ENCODE data around the gene TET1. TPM values are rescaled to one million over a fixed set of nuclear protein-coding genes. Genes with fewer than 3 reads are reported as not detected.

Gene TET1
- polyA plus RNA-seq, 2 of the 4 experiments (the other 2 are of a cell fraction), result 0.45 to 1.8 TPM

DNA sequence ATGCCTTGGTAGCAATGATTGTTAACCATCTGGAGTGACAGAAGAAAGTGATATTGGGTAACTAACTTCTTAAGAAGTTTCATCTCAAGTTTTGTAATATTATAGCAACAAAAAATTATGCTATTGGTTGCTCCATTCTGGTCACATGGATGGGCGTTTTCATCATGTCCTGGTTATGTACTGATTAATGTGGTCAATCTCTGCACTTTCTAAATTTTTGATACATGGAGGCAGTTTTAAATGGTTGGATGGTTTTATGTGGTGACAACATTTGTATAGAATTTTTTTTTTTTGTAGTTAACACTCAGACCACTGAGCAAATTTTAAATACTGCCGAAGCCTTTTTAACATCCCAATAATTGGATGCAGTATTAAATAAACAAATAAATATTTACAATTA, 105.7 kb downstream of the TET1 start (continued):
- TF ChIP-seq, protein P1, sequence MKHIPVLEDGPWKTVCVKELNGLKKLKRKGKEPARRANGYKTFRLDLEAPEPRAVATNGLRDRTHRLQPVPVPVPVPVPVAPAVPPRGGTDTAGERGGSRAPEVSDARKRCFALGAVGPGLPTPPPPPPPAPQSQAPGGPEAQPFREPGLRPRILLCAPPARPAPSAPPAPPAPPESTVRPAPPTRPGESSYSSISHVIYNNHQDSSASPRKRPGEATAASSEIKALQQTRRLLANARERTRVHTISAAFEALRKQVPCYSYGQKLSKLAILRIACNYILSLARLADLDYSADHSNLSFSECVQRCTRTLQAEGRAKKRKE (CRISPR knock-in tag; IDR thresholded peaks at IDR 0.05; ENCODE audit: low read depth), result no peak
- TF ChIP-seq KDM1A (IDR thresholded peaks at IDR 0.05; ENCODE audit: low read depth) (no peak), RARB (CRISPR knock-in tag; IDR thresholded peaks at IDR 0.05) (no peak), FOXS1 (CRISPR knock-in tag; IDR thresholded peaks at IDR 0.05) (no peak), RCOR1 (IDR thresholded peaks at IDR 0.05; ENCODE audit: low read depth, low read length) (no peak)

DNA sequence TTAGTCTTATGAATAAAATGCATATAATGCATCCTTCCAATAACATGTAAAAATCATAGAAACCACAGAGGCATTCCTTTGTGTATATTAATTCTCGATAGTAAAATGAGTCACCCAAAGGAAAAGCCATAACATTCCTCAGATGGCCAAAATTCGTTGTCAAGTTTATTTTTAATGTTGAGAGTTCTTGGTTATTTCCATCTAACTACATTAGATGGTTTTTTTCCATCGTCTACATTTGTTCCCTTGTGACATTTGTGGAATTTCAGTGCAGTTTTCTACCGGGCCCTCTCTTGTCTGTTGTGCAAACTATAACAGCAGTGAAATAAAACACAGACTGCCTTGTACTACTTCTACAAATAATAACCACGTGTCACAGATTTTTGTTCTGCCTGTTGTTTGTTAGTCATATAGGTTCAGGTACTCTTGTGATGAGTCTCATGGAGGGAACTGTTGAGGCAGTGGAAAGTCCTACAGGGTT, 106.2 kb downstream of the TET1 start:
- 46% methylated on average over 5 of the region's 5 CpGs for WGBS (ENCODE audit: missing lambda C conversion rate)
- H3K4me2 ChIP-seq, result 0 out of 3 replicates have a peak overlapping the region, but pooled peaks have one; percentile 6
- peaks cover 7% of the 10 kb centered on the region; the same call in 2 of the 3 replicates for H3K4me1 ChIP-seq
- H3K4me3 ChIP-seq, result no peak overlapping the region
- ATAC-seq, result no peak
- FAIRE-seq, result peak; percentile 32
- H3K27ac ChIP-seq, result no peak overlapping the region
- ChIA-PET CTCF (no interaction called here), POLR2A (no interaction called here)
- TF ChIP-seq HOXA7 (CRISPR knock-in tag; IDR thresholded peaks at IDR 0.05), result no peak
- no peak for TF ChIP-seq TP53 (CRISPR knock-in tag; IDR thresholded peaks at IDR 0.05)
- TF ChIP-seq ESRRA (IDR thresholded peaks at IDR 0.05; ENCODE audit: borderline replicate concordance, low read length), result no peak
- no peak for TF ChIP-seq FOXS1 (CRISPR knock-in tag; IDR thresholded peaks at IDR 0.05)
- TF ChIP-seq HOXB5 (CRISPR knock-in tag; IDR thresholded peaks at IDR 0.05), result no peak
- no peak for TF ChIP-seq GATA3 (IDR thresholded peaks at IDR 0.05; ENCODE audit: borderline replicate concordance)
- TF ChIP-seq JUNB (IDR thresholded peaks at IDR 0.05), result no peak
- no peak for TF ChIP-seq KDM5A (IDR thresholded peaks at IDR 0.05)
- no peaks in the 10 kb centered on the region for H3K9me3 ChIP-seq
- DNase-seq (ENCODE audit: low read depth in 1 of 2, low spot score in 1 of 2), result no peak

DNA sequence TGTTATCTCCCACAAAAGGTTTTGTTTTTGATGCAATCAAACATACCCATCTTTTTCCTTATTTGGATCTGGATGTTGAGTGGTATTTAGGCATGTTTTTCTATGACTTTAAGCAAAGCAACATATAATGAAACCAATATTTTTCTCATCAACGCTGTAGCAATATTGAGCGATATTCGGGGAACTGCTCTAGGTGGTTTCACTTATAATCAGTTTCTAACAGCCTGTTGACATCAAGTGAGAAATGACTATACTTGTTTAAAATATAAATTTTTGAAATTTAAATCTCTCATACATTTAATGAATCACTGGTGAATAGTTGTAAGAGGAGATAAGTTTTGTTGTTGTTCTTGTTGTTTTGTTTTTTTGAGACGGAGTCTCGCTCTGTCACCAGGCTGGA, 108.1 kb downstream of the TET1 start:
- Histone ChIP-seq H3K4me2 (no peak overlapping the region), H3K9me3 (no peaks in the 10 kb centered on the region), H3K27ac (no peak overlapping the region), H3K4me3 (no peak overlapping the region), H3K4me1 (peaks cover 7% of the 10 kb centered on the region; the same call in 2 of the 3 replicates)
- ChIA-PET POLR2A (no interaction called here), CTCF (no interaction called here)
- ATAC-seq (no peak), DNase-seq (ENCODE audit: low read depth in 1 of 2, low spot score in 1 of 2) (no peak), FAIRE-seq (peak; percentile 61)
- WGBS (ENCODE audit: missing lambda C conversion rate), result 90% methylated on average over 5 of the region's 5 CpGs
- no peak for TF ChIP-seq FOXS1 (CRISPR knock-in tag; IDR thresholded peaks at IDR 0.05)
- TF ChIP-seq ZC3H11A (IDR thresholded peaks at IDR 0.05), result no peak
- TF ChIP-seq FOSB (CRISPR knock-in tag; IDR thresholded peaks at IDR 0.05), result no peak
- TF ChIP-seq ZNF302 (CRISPR knock-in tag; IDR thresholded peaks at IDR 0.05), result no peak

DNA sequence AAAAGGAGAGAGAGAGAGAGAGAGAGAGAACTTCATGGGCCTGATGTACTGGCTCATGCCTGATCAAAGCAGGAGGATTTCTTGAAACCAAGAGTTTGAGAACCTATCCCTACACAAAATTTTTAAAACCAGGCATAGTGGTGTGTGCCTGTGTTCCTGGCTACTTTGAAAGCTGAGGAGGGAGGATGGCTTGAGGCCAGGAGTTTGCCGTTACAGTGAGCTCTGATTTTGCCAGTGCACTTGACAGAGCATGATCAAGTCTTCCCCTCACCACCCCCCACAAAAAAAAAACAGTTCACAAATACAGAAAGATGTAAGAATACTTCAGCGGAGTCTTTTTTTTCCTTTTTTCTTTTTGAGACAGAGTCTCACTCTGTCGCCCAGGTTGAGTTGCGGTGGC, 108.8 kb downstream of the TET1 start:
- ChIA-PET POLR2A (no interaction called here), CTCF (interaction anchor here (0.6 kb wide), 1 partner anchor 1780 kb away, joined by 3 read pairs; no protein-coding TSS in a partner anchor)
- H3K4me1 ChIP-seq, result peaks cover 7% of the 10 kb centered on the region; the same call in 2 of the 3 replicates
- H3K4me3 ChIP-seq, result no peak overlapping the region
- H3K4me2 ChIP-seq, result no peak overlapping the region
- DNase-seq (ENCODE audit: low read depth in 1 of 2, low spot score in 1 of 2) (no peak), FAIRE-seq (no peak), ATAC-seq (no peak)
- WGBS (ENCODE audit: missing lambda C conversion rate), result 94% methylated on average over 4 of the region's 4 CpGs
- no peak overlapping the region for H3K27ac ChIP-seq
- H3K9me3 ChIP-seq, result no peaks in the 10 kb centered on the region
- no peak for TF ChIP-seq SMC3 (IDR thresholded peaks at IDR 0.05)
- TF ChIP-seq ZFP36 (IDR thresholded peaks at IDR 0.05; ENCODE audit: borderline replicate concordance, partially characterized antibody), result no peak
- TF ChIP-seq, protein P2, sequence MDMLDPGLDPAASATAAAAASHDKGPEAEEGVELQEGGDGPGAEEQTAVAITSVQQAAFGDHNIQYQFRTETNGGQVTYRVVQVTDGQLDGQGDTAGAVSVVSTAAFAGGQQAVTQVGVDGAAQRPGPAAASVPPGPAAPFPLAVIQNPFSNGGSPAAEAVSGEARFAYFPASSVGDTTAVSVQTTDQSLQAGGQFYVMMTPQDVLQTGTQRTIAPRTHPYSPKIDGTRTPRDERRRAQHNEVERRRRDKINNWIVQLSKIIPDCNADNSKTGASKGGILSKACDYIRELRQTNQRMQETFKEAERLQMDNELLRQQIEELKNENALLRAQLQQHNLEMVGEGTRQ (IDR thresholded peaks at IDR 0.05), result no peak
- TF ChIP-seq TFCP2L1 (CRISPR knock-in tag; IDR thresholded peaks at IDR 0.05), result no peak
- TF ChIP-seq RCOR1 (IDR thresholded peaks at IDR 0.05; ENCODE audit: low read depth, low read length), result no peak
- no peak for TF ChIP-seq RAD21 (conservative IDR thresholded peaks at IDR 0.05 in 1 of 2, IDR thresholded peaks at IDR 0.05 in 1 of 2)
- TF ChIP-seq RFX5 (IDR thresholded peaks at IDR 0.05), result no peak
- no peak for TF ChIP-seq PHF8 (IDR thresholded peaks at IDR 0.05; ENCODE audit: borderline replicate concordance, low read depth)
- TF ChIP-seq, protein P3, sequence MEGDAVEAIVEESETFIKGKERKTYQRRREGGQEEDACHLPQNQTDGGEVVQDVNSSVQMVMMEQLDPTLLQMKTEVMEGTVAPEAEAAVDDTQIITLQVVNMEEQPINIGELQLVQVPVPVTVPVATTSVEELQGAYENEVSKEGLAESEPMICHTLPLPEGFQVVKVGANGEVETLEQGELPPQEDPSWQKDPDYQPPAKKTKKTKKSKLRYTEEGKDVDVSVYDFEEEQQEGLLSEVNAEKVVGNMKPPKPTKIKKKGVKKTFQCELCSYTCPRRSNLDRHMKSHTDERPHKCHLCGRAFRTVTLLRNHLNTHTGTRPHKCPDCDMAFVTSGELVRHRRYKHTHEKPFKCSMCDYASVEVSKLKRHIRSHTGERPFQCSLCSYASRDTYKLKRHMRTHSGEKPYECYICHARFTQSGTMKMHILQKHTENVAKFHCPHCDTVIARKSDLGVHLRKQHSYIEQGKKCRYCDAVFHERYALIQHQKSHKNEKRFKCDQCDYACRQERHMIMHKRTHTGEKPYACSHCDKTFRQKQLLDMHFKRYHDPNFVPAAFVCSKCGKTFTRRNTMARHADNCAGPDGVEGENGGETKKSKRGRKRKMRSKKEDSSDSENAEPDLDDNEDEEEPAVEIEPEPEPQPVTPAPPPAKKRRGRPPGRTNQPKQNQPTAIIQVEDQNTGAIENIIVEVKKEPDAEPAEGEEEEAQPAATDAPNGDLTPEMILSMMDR (IDR thresholded peaks at IDR 0.05), result no peak
- TF ChIP-seq, protein P4, sequence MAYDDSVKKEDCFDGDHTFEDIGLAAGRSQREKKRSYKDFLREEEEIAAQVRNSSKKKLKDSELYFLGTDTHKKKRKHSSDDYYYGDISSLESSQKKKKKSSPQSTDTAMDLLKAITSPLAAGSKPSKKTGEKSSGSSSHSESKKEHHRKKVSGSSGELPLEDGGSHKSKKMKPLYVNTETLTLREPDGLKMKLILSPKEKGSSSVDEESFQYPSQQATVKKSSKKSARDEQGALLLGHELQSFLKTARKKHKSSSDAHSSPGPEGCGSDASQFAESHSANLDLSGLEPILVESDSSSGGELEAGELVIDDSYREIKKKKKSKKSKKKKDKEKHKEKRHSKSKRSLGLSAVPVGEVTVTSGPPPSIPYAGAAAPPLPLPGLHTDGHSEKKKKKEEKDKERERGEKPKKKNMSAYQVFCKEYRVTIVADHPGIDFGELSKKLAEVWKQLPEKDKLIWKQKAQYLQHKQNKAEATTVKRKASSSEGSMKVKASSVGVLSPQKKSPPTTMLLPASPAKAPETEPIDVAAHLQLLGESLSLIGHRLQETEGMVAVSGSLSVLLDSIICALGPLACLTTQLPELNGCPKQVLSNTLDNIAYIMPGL (CRISPR knock-in tag; IDR thresholded peaks at IDR 0.05; ENCODE audit: borderline replicate concordance), result no peak
- no peak for TF ChIP-seq KDM5A (IDR thresholded peaks at IDR 0.05)
- no peak for TF ChIP-seq TP53 (CRISPR knock-in tag; IDR thresholded peaks at IDR 0.05)
- no peak for TF ChIP-seq MAFK (IDR thresholded peaks at IDR 0.05; ENCODE audit: partially characterized antibody)
- TF ChIP-seq, protein P5, sequence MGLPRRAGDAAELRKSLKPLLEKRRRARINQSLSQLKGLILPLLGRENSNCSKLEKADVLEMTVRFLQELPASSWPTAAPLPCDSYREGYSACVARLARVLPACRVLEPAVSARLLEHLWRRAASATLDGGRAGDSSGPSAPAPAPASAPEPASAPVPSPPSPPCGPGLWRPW (IDR thresholded peaks at IDR 0.05), result no peak
- TF ChIP-seq FOSB (CRISPR knock-in tag; IDR thresholded peaks at IDR 0.05), result no peak

All from A549 (cell line).